ENCODE data around the gene IQGAP3.

DNA sequence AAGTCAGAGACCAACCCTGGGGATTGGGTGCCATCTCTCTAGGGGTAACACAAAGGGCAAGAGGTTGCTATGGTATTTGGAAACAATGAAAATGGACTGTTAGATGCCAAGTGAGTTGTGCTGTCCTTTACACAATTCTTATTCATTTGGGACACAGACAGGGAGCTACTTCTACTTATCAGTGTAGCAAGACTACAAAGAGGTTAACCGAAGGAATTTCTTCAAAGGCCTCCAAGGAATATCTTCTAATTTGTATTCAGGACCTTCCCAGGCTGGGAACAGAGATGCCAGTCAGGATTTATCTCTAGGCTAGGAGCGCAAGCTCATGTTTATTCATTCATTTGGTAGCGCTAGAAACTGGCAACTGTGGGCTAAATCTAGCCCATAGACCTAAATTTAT lies 21.8 kb upstream of the IQGAP3 start:
- TF ChIP-seq, protein P1, sequence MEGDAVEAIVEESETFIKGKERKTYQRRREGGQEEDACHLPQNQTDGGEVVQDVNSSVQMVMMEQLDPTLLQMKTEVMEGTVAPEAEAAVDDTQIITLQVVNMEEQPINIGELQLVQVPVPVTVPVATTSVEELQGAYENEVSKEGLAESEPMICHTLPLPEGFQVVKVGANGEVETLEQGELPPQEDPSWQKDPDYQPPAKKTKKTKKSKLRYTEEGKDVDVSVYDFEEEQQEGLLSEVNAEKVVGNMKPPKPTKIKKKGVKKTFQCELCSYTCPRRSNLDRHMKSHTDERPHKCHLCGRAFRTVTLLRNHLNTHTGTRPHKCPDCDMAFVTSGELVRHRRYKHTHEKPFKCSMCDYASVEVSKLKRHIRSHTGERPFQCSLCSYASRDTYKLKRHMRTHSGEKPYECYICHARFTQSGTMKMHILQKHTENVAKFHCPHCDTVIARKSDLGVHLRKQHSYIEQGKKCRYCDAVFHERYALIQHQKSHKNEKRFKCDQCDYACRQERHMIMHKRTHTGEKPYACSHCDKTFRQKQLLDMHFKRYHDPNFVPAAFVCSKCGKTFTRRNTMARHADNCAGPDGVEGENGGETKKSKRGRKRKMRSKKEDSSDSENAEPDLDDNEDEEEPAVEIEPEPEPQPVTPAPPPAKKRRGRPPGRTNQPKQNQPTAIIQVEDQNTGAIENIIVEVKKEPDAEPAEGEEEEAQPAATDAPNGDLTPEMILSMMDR (IDR thresholded peaks at IDR 0.05), result no peak
- no peak for TF ChIP-seq EZH2 (IDR thresholded peaks at IDR 0.05; ENCODE audit: borderline replicate concordance, insufficient read depth, low read depth, low read length, poor library complexity, severe bottlenecking)
